Activated T-cell treated with anti-CD3 and anti-CD28 coated beads, Interleukin-2, amount 50 U/mL, for 4 hours (primary cell): ENCODE results near the gene ADAM15. TPM values are rescaled to one million over a fixed set of nuclear protein-coding genes. Genes with fewer than 3 reads are reported as not detected.

ENCODE experiments used
- ATAC-seq, 2 donors: fragments of 200-7000 bp; cut with Tn5 transposase; one replicate each; pipeline ENCODE4 v1.10.0; 2021
- DNase-seq: peaks from one replicate; pipeline ENCODE4 v3.0.0-alpha.2; 2020
- H3K27me3 Mint-ChIP-seq: one replicate; pipeline ENCODE4 v1.8.0; 2021; ENCODE audit warnings: low read depth, mixed read lengths
- H3K36me3 Mint-ChIP-seq: one replicate; pipeline ENCODE4 v1.8.0; 2022; ENCODE audit warnings: mixed read lengths; ENCODE audit not compliant: insufficient read depth
- H3K4me1 Mint-ChIP-seq: one replicate; pipeline ENCODE4 v1.8.0; 2021; ENCODE audit warnings: low read depth, mixed read lengths
- H3K4me3 Mint-ChIP-seq: one replicate; pipeline ENCODE4 v1.8.0; 2021; ENCODE audit warnings: mild to moderate bottlenecking, moderate library complexity, mixed read lengths
- H3K9me3 Mint-ChIP-seq: one replicate; pipeline ENCODE4 v1.8.0; 2021; ENCODE audit warnings: mixed read lengths
- total RNA-seq, 3 donors: library from RNA; stranded (reverse); gene quantifications; one replicate each; pipeline ENCODE4 v1.2.1, GENCODE V29; 2021

ADAM15 gene
- total RNA-seq, 3 donors from 2014 or later: 46.3 to 63.4 (median 48.8) TPM

DNA sequence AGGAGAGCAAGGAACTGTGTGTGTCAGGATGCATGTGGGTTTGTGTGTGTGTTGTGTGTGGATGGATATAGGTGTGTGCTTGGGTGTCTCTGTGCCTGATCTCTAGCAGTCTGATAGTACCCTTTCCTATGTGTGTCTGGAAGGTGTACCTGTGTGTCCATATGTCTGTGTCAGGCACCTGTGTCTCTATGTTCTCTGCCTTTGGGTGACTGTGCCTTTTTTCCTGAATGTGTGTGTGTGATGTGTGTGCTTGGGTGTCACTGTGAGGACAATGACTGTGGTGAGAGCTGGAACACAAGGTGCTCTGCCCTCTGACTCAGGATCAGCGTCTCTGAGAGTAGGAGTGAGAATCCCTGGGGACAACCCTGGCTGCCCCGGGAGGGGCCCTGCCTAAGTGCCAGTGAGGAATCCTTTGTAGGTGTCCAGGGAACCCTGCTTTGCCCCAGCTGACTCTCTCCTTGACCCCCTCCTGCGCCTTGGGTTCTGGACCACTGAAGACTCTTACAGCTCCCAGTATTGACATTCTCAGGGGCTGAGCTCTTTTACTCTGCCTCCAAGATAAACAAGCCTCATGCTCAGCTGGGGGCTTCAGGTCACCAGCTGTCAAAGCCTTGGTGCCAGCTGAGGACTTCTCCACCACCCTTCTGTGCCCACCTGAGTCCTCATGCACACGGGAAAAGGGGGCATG lies 26.8 kb downstream of the ADAM15 start:
- peak overlapping the region; percentile 22 for H3K4me3 Mint-ChIP-seq
- DNase-seq: no peak
- no peaks in the 10 kb centered on the region for H3K36me3 Mint-ChIP-seq
- no peaks in the 10 kb centered on the region for H3K9me3 Mint-ChIP-seq
- H3K4me1 Mint-ChIP-seq: peaks cover 35% of the 10 kb centered on the region
- H3K27me3 Mint-ChIP-seq: peaks cover 26% of the 10 kb centered on the region
- ATAC-seq: peak in 1 of 2 donors; percentile 26

DNA sequence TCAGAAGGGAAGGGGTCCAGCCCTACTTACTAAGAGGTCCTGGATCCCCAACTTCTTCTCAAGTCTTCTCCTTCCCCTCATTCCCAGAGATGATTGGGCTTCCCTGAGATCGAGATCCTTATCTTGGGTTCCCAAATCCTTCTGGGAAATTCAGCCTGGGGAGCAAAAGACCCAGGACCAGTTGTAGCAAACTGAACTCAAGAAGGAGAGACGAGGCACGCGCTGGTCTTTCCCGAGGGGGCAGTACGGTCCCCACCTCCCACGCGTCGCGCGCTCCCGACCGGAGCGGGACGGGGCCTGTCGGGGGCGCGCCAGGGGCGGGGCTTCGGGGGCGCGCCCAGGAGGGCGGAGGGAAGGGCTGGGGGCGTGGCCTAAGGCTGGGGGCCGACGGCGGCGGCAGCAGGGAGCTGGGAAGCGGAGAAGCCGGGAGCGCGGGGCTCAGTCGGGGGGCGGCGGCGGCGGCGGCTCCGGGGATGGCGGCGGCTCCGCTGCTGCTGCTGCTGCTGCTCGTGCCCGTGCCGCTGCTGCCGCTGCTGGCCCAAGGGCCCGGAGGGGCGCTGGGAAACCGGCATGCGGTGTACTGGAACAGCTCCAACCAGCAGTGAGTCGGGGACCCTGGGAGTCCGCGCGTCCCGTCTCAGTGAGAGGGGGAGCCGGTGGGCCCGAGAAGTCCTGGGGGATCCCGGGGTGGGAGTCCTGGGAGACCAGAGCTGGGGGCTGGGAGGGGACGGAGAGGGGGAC lies 27.5 kb downstream of the ADAM15 start, which contains the start of gene EFNA3:
Gene EFNA3 (plus strand): TSS at position 369 of the 741 bp plus-strand sequence. CDS start 105 bp downstream, at position 474.
- H3K27me3 Mint-ChIP-seq: peaks cover 32% of the 10 kb centered on the region
- no peaks in the 10 kb centered on the region for H3K9me3 Mint-ChIP-seq
- no peaks in the 10 kb centered on the region for H3K36me3 Mint-ChIP-seq
- ATAC-seq (peak; percentile 24 to 35), DNase-seq (peak; percentile 65)
- H3K4me1 Mint-ChIP-seq: peaks cover 30% of the 10 kb centered on the region
- H3K4me3 Mint-ChIP-seq: peak within 1 kb of the TSS; percentile 68

GRCh38 chr1:155079210-155079486 lies 28.0 kb downstream of the ADAM15 start:
- no peaks in the 10 kb centered on the region for H3K9me3 Mint-ChIP-seq
- DNase-seq (no peak), ATAC-seq (peak; percentile 1 to 3)
- peak overlapping the region; percentile 68 for H3K4me3 Mint-ChIP-seq
- H3K4me1 Mint-ChIP-seq: peaks cover 31% of the 10 kb centered on the region
- H3K36me3 Mint-ChIP-seq: no peaks in the 10 kb centered on the region
- peaks cover 37% of the 10 kb centered on the region for H3K27me3 Mint-ChIP-seq

- peak overlapping the region; percentile 68 for H3K4me3 Mint-ChIP-seq
- H3K27me3 Mint-ChIP-seq: peaks cover 41% of the 10 kb centered on the region
- H3K9me3 Mint-ChIP-seq: no peaks in the 10 kb centered on the region
- DNase-seq (peak; percentile 18), ATAC-seq (peak; percentile 5 to 11)
- no peaks in the 10 kb centered on the region for H3K36me3 Mint-ChIP-seq
- peaks cover 36% of the 10 kb centered on the region for H3K4me1 Mint-ChIP-seq
Observed at GRCh38 chr1:155079487-155080311, 28.6 kb downstream of the ADAM15 start.

DNA sequence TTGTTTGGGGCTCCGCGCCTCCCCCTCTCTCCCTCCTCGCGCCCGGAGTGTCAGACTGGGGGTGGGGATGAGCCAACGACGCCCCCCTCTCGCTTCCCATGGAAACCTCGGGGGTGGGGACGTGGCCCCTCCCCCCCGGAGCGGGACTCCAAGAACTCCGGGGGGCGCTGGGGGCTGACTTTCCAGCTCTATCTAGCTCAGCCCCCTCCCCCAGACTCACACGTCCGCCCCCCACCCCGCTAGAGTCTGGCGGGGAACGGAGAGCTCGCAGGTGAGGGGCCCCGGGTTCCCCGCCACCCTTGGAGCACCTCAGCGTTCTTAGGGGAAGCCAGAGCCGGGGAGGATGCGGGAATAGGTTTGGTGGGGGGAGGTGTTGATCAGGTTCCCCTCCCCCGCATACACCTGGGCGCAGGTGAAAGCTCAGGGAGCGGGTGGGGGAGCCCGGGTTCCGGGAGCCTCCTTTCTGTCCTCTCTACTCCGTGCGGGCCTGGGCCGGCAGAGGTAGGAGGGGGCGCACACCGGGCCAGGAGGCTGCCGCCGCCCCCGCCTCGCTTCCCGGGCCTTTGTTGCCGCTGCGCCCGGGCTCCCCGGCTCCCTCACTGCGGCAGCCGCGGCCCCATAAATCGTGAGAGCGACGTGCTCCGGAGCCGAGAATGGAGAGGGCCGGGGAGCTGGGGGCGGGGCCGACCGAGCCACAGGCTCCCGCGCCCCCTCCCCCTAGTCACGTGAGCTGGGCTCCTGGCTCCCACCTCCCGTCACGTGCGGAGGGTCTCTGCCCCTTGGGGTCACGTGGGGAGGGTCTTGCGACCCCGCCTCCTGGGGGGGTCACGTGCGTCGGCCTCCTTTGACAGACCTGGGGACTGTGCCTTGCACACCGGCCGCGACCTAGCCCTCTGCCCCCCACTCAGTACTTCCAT lies 29.5 kb downstream of the ADAM15 start:
- H3K4me3 Mint-ChIP-seq: peak overlapping the region; percentile 72
- H3K4me1 Mint-ChIP-seq: peaks cover 41% of the 10 kb centered on the region
- ATAC-seq: no peak
- H3K36me3 Mint-ChIP-seq: no peaks in the 10 kb centered on the region
- no peaks in the 10 kb centered on the region for H3K9me3 Mint-ChIP-seq
- peak; percentile 23 for DNase-seq
- peaks cover 41% of the 10 kb centered on the region for H3K27me3 Mint-ChIP-seq

GRCh38 chr1:155081472-155082300 lies 30.6 kb downstream of the ADAM15 start:
- Mint-ChIP-seq H3K4me3 (peak overlapping the region; percentile 72), H3K27me3 (peaks cover 41% of the 10 kb centered on the region), H3K9me3 (no peaks in the 10 kb centered on the region), H3K36me3 (no peaks in the 10 kb centered on the region), H3K4me1 (peaks cover 45% of the 10 kb centered on the region)
- ATAC-seq: no peak
- DNase-seq: peak; percentile 39

DNA sequence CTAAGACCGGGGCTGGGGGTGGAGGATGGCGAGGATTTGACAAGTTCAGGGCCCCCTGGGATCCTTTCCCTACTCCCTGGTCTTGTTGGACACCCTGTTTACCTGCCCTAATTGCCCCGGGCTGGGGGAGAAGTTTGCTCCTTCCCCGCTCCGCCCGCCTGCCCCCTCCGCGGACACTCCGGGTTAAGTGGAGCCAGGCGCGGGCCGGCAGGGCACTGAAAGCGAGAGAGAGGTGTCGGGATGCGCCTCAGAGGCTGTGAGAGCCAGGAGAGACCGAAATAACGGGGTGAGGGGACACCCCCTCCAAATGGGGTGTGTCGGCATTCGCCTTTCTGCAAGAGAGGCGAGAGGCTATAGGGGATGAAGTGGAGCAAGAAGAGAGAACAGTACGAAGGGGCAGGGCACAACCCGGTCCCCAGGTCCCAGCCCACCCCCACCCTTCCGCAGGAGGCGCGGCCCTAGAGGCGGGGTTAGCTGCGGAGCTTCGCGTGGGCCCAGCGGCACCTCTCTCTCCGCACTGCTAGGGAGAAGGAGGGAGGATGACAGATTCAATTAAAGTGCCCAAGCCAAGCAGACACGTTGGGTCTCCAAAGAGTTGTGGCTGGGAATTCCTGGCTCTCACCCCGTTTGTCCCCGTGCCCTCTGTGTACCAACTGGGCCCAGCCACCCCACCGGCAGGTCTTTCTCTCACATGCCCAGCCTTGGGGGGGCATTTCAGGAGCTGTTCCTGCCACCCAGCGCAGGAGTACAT lies 31.4 kb downstream of the ADAM15 start:
- Mint-ChIP-seq H3K9me3 (no peaks in the 10 kb centered on the region), H3K4me1 (peaks cover 45% of the 10 kb centered on the region), H3K27me3 (peaks cover 41% of the 10 kb centered on the region), H3K4me3 (peak overlapping the region; percentile 49), H3K36me3 (no peaks in the 10 kb centered on the region)
- peak; percentile 36 for DNase-seq
- no peak for ATAC-seq

GRCh38 chr1:155083052-155083541 lies 32.0 kb downstream of the ADAM15 start:
- DNase-seq (no peak), ATAC-seq (no peak)
- H3K9me3 Mint-ChIP-seq: no peaks in the 10 kb centered on the region
- H3K27me3 Mint-ChIP-seq: peaks cover 41% of the 10 kb centered on the region
- H3K4me1 Mint-ChIP-seq: peaks cover 45% of the 10 kb centered on the region
- no peak overlapping the region for H3K4me3 Mint-ChIP-seq
- no peaks in the 10 kb centered on the region for H3K36me3 Mint-ChIP-seq

- peak overlapping the region; percentile 92 for H3K4me3 Mint-ChIP-seq
- peaks cover 44% of the 10 kb centered on the region for H3K4me1 Mint-ChIP-seq
- DNase-seq (peak; percentile 23), ATAC-seq (no peak)
- H3K36me3 Mint-ChIP-seq: no peaks in the 10 kb centered on the region
- H3K9me3 Mint-ChIP-seq: no peaks in the 10 kb centered on the region
- peaks cover 41% of the 10 kb centered on the region for H3K27me3 Mint-ChIP-seq
Observed at GRCh38 chr1:155083865-155084721, 33.0 kb downstream of the ADAM15 start.

- peaks cover 37% of the 10 kb centered on the region for H3K4me1 Mint-ChIP-seq
- DNase-seq (peak; percentile 86), ATAC-seq (peak; percentile 84 to 85)
- peaks cover 33% of the 10 kb centered on the region for H3K27me3 Mint-ChIP-seq
- H3K36me3 Mint-ChIP-seq: no peaks in the 10 kb centered on the region
- H3K4me3 Mint-ChIP-seq: peak overlapping the region; percentile 92
- H3K9me3 Mint-ChIP-seq: no peaks in the 10 kb centered on the region
Observed at GRCh38 chr1:155084722-155085503, 33.8 kb downstream of the ADAM15 start.

DNA sequence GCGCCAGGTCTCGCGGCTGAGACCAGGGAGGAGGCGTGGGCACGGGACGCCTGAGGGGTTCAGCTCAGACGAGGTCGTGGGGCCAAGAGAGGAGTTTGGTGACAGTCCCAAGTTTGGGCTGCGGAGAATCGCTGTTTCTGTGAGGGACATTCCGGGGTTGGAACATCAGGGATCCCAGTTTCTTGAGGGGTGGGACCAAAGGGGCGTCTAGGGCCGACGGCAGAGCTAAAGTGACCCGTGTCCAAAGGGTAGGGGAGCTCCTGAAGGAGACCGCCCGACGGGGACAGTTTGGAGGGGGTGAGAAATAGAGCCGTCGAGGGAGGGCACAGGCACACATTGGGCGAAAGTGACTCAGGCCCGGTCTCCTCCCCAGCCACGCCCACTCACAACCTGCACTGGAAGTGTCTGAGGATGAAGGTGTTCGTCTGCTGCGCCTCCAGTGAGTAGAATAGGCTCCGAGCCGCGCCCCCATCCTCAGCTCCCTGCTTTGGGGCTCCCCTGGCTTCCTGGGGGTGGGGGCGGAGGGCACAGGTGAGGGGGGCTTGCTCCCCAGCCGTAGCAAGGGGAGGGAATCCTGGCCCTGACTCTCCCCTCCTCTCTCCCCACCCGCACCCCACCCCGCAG lies 34.5 kb downstream of the ADAM15 start:
- peak; percentile 52 to 55 for ATAC-seq
- H3K27me3 Mint-ChIP-seq: peaks cover 32% of the 10 kb centered on the region
- H3K4me1 Mint-ChIP-seq: peaks cover 36% of the 10 kb centered on the region
- peak; percentile 81 for DNase-seq
- H3K4me3 Mint-ChIP-seq: peak overlapping the region; percentile 92
- no peaks in the 10 kb centered on the region for H3K9me3 Mint-ChIP-seq
- no peaks in the 10 kb centered on the region for H3K36me3 Mint-ChIP-seq
